Mesenteric fat pad (tissue), 1 donor: Measurements from ENCODE around the gene OR51B2. TPM values are rescaled to one million over a fixed set of nuclear protein-coding genes. Genes with fewer than 3 reads are reported as not detected.
"Not testable (repeated sequence)": the region's sequence is repeated elsewhere in the genome, so short reads cannot be mapped to it uniquely, and the experiment has no call there.

Experiments used
- DNase-seq: peaks from one replicate; pipeline ENCODE4 v3.0.0-alpha.2; 2020; ENCODE audit warnings: low spot score
- total RNA-seq: library from RNA; stranded (reverse); fragmentation: NEBNext Ultra II Directional; extraction: Animal tissue kit (Norgen Biotek cat#: 25700); gene quantifications from one replicate; pipeline ENCODE4 v1.2.1, GENCODE V29; 2021
- donor health status: DM: yes; HTN: yes; CAD: no.

Gene OR51B2
- total RNA-seq, 1 donor from 2014 or later: not detected

DNA sequence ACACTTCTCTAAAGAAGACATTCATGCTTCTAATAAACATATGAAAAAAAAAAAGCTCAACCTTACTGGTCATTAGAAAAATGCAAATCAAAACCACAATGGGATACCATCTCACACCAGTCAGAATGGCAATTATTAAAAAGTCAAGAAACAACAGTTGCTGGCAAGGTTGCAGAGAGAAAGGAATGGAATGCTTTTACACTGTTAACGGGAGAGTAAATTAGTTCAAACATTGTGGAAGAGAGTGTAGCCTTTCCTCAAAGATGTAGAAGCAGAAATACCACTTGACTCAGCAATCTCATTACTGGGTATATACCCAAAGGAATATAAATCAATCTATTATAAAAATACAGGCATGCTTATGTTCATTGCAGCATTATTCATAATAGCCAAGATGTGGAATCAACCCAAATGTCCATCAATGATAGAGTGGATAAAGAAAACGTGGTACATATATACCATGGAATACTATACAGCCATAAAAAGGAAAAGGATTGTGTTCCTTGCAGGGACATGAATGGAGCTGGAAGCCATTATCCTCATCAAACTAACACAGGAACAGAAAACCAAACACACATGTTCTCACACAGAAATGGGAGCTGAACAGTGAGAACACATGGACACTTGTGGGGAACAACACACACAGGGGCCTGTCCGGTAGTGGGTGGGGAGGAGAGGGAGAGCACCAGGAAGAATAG is 10.6 kb downstream of the OR51B2 start:
- DNase-seq: not testable (repeated sequence)

- DNase-seq: no peak
Observed at GRCh38 chr11:5310423-5310822, 13.7 kb downstream of the OR51B2 start.

GRCh38 chr11:5307256-5308019 is 16.7 kb downstream of the OR51B2 start:
- no peak for DNase-seq

DNA sequence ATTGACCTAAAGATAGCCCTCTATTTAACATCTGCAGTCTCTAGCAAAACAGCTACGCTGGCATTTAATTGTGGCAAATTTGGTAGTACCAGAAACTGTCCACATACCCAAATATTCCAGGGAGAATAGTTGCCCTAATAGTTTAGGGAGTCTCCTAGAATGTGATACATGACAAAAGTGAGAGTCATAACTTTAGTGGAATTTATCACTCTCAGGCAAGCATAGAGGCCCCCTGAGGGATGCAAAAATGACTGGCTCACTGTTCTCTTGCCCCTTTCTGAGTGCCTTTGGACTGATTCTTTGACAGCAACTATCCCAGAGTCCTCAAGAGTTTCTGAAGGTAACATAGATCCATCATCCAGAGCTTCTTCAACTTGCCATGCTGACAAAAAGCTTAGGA is 20.1 kb downstream of the OR51B2 start:
- no peak for DNase-seq

- no peak for DNase-seq
Observed at GRCh38 chr11:5303626-5304025, 20.5 kb downstream of the OR51B2 start.

DNA sequence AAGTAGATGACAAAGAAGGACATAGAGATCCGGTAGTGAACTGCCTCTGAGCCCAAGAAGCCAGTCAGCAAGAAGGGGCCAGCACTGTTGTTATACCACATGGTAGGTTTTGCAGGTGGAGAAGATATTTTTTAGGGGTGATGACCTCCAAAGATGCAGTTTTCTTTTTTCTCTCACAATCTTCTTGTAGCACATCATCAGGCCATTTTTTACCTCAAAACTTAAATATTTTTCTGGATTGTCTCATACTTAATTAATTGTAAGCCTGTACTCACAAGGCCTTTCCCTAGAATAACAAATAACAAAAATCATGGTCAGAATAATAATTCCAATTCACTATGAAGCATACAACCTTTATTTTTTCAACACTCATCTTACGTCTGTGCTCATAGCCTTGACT is 22.3 kb downstream of the OR51B2 start, which contains the start of gene OR51B4:
Gene OR51B4 (minus strand): TSS at position 101 of the 400 bp plus-strand sequence. CDS start 0 bp downstream, at position 101.
- DNase-seq: no peak

GRCh38 chr11:5300251-5300650 is 23.8 kb downstream of the OR51B2 start:
- no peak for DNase-seq

DNA sequence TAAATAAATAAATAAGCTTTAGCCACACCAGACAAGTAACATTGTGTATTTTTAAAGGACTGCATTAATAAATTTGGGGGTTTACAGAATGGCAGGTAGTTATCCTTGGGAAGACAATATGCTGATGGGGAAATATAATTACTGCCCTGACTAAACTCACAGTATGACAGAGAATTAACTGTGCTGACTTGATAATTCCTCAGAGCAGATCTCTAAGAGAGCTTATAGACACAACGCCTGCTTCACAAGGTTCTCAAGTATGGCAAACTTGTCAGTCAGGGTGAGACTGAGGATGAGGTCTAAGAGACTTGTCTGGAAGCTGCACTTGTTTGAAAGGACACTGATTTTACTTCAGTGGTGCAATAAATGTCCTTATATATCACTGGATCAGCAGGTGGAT is 25.6 kb downstream of the OR51B2 start:
- DNase-seq: no peak

GRCh38 chr11:5297721-5298323 is 26.3 kb downstream of the OR51B2 start:
- no peak for DNase-seq

DNA sequence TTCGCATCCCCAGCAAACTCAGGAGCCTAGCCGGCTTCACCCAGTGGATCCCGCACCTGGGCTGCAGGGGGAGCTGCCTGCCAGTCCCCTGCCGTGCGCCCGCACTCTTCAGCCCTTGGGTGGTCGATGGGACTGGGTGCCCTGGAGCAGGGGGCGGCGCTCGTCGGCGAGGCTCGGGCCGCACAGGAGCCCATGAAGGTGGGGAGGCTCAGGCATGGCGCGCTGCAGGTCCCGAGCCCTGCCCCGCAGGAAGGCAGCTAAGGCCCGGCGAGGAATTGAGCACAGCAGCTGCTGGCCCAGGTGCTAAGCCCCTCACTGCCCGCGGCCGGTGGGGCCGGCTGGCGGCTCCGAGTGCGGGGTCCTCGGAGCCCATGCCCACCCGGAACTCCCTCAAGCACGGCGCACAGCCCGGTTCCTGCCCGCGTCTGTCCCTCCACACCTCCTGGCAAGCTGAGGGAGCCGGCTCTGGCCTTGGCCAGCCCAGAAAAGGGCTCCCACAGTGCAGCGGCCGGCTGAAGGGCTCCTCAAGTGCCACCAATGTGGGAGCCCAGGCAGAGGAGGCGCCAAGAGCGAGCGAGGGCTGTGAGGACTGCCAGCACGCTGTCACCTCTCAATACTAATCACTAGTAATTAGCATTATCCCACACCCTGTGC is 29.6 kb downstream of the OR51B2 start:
- DNase-seq: not testable (repeated sequence)

- no peak for DNase-seq
Observed at GRCh38 chr11:5293028-5293427, 31.1 kb downstream of the OR51B2 start.

DNA sequence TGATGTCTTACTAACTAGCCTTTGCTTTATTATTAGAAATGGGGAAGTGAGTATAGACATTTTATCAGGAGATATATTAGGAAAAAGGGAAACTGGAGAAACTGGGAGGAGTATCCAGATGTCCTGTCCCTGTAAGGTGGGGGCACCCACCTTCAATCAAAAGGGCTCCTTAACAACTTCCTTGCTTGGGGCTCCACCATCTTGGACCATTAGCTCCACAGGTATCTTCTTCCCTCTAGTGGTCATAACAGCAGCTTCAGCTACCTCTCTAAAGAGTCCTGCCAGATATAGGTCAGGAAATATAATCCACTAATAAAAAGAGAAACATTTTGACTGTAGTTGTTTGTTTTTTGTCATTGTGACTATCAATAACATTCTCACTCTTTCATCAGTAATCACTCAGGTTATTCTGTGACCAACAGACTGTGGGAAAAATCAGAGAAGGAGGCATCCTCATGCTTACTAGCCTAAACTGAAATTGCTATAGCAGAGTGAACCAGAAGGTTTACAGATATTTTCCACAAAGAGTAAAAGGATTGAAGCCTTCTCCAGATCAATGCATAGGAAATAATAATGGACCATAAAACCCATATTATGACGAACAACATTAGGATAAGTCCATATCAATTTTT is 32.8 kb downstream of the OR51B2 start:
- DNase-seq: no peak

DNA sequence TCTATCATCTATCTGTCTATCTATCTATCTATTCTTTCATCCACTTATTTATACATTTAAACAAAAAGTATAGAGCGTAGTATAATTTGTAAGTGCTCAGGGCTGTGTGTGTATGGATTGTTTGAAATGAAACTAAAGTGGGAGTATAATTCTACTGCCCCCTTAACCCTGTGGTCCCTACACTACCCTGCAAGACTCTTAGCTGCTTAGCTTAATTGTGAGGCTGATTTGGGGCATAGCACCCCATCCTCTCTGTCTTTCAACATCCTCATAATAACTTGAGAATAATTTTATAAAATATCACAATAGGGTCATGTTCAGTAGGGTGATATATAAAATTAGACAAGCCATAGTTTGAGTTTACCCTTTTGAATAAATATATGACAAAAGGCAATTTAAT is 34.0 kb downstream of the OR51B2 start:
- DNase-seq: no peak

DNA sequence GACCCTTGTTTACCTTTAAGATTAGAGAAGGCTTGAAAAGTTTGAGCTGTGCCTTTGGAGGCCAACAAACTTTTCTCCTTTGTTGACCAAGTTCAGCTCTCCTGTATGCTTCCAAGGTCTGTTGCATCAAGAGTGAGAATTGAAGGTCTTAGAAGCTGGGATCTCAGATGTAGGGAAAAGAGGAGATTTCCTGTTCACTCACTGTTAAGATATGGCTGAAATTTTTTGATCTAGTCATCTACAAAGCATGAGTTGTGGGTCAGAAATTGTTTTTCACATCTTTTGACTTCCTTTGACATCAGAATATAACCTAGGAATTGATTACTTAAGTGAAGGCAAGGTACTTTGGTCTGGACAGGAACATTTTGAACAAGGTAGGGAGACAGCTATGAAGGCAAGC is 34.4 kb downstream of the OR51B2 start:
- no peak for DNase-seq

GRCh38 chr11:5288906-5289550 is 35.1 kb downstream of the OR51B2 start:
- no peak for DNase-seq

- DNase-seq: no peak
Observed at GRCh38 chr11:5288108-5288905, 35.8 kb downstream of the OR51B2 start.

DNA sequence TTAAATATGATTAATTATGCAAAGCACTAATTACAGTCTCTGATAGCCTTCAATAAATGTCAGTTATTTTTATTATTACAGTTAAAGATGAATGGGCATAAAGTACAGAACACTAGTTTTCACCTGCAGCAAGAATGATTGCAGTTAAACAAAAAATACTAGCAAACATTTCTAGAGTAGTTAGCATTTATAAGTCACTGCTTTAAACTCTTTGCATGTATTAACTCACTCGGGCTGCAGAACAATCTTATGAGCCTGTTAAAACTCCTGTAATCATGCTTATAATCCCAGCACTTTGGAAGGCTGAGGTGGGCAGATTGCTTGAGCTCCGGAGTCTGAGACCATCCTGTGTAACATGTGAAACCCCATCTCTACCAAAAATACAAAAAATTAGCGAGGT is 37.2 kb downstream of the OR51B2 start:
- DNase-seq: no peak

DNA sequence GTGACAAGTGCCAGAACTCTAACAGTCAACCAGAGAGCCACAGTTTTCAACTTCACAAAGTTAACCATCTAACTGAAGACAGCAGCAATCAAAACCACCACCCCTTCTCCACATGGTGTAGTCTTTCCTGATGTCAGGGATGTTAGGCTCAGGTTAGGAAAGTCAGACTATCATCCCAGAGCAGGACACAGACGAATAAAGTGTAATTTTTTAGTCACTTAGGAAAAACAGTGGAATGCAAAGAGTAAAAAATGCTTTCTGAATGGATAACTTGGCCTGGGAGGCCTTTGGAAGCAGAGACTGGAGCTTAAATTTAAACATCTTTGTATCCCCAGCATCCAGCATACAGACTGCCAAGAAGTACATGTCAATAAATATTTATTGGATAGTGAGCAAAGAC is 37.7 kb downstream of the OR51B2 start:
- no peak for DNase-seq

DNA sequence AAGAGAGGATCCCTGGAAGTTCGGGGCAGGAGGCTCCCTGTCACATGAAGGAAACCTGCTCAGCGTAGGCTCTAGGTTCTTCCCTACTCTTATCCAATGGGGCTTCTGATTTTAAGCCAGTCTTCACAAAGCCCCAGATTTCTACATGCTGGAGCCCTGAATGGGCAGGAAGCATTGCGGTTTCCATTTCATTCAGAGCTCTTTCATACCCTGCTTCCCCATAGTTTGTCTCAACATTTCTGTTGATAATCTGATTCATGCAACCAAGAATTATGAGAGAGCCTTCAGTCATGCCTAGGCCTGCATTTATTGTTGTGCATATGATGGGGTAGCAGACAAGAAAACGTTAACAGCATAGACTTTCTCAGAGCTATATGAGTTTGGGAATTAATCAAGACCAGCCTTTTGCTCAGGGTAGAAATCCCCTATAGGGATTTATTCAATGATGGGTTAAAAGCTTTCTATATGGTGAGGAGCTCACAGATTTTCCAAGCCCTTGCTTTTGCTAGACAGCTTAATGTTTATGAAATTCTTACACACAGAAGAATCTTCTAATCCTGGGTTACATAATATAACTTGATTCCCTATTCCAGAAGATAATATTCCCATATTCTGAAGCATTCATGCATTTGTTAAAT is 38.3 kb downstream of the OR51B2 start:
- DNase-seq: no peak
